HG03060 (cell line): ENCODE results near the gene LEFTY1.

Experiments
- ATAC-seq: cut with Tn5 transposase; IDR thresholded peaks from one replicate; pipeline ENCODE4 v1.9.1; 2021; ENCODE audit warnings: low read depth, moderate number of reproducible peaks; ENCODE audit not compliant: unreplicated experiment

The LEFTY1 gene

DNA sequence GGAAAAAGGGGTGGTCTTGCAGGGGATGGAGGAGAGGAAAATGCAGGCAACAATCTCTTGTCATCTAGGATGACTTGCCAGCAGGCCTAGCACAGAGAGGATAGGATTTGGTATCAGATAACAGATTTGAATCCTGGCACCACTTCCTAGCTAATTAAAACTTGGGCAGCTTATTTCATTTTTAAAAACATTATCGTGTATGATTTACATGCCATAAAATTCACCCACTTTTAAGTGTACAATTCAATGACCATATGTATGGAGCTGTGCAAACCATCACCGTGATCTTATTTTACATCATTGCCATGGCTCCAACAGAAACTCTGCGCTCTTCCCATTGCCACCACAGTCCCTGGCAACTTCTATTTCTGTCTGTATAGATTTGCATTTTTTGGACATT, 28.2 kb upstream of the LEFTY1 start:
- ATAC-seq: no peak

- no peak for ATAC-seq
Observed at GRCh38 chr1:225915538-225915991, 26.6 kb upstream of the LEFTY1 start.

DNA sequence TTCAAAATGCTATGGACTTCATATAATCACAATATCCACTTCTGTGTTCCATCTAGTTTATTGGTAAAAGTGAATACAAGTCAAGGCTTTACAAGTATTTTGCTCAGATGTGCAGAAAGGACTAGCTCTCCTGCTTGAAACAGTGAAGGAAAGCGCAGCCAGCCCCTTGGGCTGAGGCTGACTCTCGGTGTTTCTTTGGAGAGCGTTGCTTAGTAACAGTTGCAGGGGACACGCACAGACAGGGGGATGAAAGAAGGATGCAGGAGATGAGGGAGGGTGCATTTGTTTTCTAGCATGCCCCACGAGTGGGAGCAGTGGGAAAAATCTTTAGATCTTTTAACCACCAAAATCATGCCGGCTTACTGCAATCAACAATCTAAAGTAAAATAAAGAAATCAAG, 26.0 kb upstream of the LEFTY1 start:
- no peak for ATAC-seq

GRCh38 chr1:225914391-225914790, 25.4 kb upstream of the LEFTY1 start:
- ATAC-seq: no peak

DNA sequence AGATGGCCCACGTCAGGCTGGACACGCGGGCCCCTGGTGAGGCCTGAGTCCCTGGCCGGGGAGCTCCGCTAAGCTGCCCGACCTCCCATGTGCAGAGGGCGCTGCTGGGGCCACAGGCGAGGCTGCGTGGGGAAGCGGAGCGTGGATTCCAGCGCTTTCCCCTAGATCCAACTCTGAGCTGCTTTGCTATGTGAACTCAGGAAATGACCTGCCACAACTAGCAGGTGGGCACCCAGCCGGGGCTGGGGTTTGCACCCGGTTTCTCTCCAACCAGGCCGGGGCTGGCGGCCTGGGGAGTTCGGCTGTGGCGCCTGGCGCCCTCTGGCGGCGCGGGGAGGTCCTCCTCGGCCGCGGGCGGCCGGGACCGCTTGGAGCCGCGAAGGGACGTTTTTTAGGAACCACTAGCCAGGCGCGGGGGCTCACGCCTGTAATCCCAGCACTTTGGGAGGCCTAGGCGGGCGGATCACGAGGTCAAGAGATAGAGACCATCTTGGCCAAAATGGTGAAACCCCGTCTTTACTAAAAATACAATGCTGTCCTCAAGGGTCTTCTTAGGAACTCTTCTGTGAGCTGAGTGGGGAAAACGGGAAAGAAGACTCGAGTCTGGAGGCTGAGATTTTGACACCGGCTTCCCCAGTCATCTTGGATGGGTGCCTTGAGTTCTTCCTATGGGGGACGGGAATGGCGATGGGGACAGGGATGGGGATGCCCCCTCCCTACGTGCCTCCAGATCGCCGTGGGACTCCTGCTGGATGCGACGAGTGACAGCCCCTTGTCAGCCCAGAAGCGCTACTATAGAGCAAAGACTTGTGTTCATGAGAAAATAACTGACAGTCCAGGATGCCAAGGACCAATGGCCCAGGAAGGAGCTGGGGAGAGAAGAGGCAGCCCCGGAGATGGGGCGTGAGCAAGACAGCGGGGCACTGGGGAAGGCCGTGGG, 22.5 kb upstream of the LEFTY1 start:
- no peak for ATAC-seq

GRCh38 chr1:225909477-225909876, 20.5 kb upstream of the LEFTY1 start:
- no peak for ATAC-seq

GRCh38 chr1:225908773-225909172, 19.8 kb upstream of the LEFTY1 start:
- no peak for ATAC-seq

DNA sequence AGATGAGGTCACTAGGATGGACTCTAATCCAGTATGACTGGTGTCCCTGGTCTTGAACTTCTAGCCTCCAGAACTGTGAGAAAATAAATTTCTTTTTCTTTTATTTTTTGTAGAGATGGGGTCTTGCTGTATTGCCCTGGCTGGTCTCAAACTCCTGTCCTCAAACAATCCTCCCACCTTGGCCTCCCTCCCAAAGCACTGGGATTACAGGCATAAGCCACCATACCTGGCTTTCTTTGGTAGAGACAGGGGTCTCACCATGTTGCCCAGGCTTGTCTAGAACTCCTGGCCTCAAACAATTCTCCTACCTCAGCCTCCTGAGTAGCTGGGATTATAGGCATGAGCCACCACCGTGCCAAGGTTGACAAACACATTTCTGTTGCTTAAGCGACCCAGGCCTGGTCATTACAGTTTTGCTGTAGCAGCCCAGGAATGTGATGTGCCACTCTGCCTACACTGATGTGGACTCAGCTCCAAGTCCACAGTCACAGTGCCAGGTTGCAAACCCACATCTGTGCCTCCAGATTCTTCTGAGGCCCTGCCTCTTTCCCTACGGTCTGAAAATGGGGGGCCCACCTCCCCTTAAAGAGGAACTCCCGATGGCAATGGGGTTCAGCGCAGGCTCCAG, 19.2 kb upstream of the LEFTY1 start:
- no peak for ATAC-seq

GRCh38 chr1:225907341-225907740, 18.4 kb upstream of the LEFTY1 start:
- ATAC-seq: no peak

- no peak for ATAC-seq
Observed at GRCh38 chr1:225906467-225906866, 17.5 kb upstream of the LEFTY1 start.

- ATAC-seq: no peak
Observed at GRCh38 chr1:225903623-225904022, 14.7 kb upstream of the LEFTY1 start.

DNA sequence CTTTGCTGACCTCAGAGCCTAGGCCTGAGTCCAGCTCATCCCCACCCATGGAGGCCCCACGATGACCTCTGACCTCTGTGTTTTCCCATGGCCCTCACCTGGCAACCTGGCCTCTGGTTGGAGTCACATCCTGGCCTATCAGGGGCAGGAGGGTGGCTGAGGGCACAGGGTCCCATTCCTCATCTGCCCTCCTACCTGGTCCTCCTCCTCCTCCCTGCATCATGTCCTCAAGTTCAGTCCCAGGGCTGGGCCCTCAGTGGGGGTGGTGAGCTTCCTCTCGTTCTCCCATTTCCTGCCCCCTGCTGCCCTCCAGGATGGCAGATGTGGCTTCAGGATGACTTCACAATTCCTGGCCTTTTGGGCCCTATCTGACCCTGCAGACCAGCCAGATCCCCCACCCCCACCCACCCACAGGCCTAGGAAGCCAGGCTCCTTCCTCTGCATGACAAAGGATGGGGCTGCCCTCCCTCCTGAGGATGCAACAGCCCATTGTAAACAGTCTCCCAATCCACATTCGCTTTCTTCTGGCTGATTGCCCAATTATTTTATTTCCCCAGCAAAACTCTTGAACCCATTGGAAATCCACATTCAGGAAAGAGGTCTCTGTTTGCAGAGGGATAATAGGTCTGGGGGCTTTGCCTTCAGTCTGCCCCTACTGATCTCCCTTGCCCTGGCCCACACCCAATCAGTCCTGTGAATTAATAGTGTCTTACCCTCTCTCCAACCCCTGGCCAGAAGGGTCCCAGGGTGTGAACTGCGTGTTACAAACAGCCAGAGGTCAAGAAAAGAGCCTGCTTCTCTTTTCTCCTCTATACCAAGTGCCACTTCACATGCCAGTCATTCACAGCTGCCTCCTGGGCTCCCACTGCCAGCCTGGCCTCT, 10.3 kb upstream of the LEFTY1 start:
- no peak for ATAC-seq

DNA sequence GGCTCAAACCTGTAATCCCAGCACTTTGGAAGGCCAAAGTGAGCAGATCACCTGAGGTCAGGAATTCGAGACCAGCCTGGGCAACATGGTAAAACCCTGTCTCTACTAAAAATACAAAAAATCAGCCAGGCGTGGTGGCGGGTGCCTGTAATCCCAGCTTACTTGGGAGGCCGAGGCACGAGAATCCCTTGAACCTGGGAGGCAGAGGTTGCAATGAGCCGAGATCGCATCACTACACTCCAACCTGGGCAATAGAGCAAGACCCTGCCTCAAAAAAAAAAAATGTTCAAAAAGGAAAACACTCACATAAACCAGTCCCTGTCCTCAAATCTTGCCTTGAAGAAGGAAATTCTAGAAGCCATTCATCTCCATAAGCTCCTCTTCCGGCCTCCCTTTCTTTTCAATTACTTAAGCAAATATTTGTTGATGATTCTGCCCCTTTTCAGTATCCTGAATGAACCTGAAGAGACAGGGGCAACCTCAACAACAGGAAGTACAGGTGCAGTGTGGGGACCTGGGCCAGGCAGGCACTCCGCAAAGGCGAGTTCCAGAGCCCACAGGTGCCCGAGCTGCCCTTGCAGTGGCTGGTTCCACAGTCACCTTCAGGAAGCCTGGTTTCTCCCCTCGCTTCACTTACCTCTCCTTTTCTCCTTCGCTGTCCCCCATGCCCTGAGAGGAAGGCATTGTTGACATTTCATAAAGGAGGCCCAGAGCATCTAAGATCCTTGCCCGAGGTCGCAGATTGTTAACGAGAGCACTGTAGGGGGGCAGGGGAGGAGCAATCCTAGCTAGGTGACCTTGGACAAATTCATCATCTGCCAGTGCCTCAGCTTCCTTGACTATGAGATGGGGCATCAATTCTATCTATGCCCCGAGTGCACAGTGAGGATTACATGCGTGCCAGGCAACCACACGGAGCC, 8.9 kb upstream of the LEFTY1 start:
- ATAC-seq: no peak

DNA sequence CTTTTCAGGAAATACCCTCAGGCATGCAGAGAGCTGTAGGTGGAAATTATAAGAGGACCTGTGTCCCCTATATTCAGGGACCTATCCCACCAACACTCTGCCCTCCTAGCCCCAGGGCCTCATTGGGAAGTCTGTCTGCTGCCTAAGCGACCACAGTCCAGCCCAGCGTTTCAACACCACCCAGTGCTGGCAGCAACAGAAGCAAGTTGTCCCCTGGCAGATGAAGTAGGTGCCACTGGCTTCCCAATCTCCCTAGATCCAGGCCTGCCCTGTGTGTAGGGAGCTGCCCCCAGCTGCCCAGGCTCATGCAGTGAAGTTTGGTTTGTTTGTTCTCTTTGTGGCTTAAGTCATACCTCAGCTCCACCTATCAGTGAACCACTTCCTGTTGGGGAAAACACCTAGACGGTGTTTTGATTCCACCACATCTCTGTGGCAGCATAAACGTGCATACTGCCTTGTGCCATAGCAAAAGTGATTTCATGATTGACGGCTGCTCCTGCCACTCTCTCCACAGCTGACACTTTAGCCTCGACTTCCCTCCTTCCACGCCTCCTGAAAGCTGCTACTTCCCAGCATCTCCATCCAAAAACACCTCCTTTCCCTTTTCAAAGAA, 8.1 kb upstream of the LEFTY1 start:
- peak; percentile 100 for ATAC-seq

- no peak for ATAC-seq
Observed at GRCh38 chr1:225896494-225896893, 7.5 kb upstream of the LEFTY1 start.

- no peak for ATAC-seq
Observed at GRCh38 chr1:225892307-225892706, 3.4 kb upstream of the LEFTY1 start.

GRCh38 chr1:225891229-225891972, 2.5 kb upstream of the LEFTY1 start:
- no peak for ATAC-seq

DNA sequence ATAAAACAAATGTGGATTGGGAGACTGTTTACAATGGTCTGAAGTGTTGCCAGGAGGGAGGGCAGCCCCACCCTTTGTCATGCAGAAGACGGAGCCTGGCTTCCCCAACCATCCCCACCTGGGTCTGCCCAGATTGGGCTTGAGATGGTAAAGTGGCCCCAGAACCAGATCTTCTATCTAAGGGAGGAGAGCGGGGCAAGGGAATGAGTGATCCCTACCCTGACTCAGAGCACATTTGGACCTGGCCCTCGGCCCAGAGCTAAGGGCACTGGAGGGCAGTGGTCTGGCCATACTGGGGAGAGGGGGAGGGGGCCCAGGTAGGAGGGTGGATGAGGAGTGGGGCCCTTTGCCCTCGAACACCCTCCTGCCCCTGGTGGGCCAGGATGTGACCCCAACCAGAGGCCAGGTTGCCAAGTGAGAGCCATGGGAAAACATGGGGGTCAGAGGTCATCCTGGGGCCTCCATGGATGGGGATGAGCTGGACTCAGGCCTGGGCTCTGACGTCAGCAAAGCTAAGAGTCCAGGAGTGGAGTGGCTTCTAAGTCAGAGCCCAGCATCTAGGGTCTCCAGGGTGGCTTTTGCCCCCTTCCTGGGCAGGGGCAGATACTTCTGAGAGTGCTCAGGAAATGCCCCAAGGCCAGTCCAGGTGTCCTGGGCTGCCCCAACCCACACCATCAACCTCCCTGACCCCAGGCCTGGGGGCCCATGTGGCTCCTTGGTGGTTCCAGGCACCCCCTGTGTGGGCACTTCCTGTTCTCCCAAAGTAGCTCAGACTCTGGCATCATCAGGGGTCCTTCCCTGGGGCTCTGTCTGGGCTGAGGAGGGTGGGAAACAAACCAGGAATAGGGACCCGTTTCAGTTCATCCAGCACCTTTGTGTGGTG, 1.6 kb upstream of the LEFTY1 start:
- no peak for ATAC-seq
